HepG2 (cell line): ENCODE results near the gene REM2. TPM values are rescaled to one million over a fixed set of nuclear protein-coding genes. Genes with fewer than 3 reads are reported as not detected.
A peak's percentile ranks its signal among the peaks of the same experiment; 100 is the strongest.

Source experiments
- ARID5B ChIP-seq: IDR thresholded peaks from 2 replicates; pipeline ENCODE4 v1.4.0; 2020; ENCODE audit warnings: mild to moderate bottlenecking, missing genetic modification reagents
- BCL6 ChIP-seq: IDR thresholded peaks from 2 replicates; pipeline ENCODE4 v1.6.1; 2016; ENCODE audit warnings: missing genetic modification reagents, missing compliant biosample characterization
- CREB3 ChIP-seq: sonication (generic); formaldehyde crosslinking; IDR thresholded peaks from 2 replicates; pipeline ENCODE4 v1.5.0; 2020; ENCODE audit warnings: missing genetic modification reagents
- E2F2 ChIP-seq: sonication (generic); formaldehyde crosslinking; IDR thresholded peaks from 2 replicates; pipeline ENCODE4 v1.4.0; 2020; ENCODE audit warnings: missing genetic modification reagents, borderline replicate concordance
- EP300 ChIP-seq, 3 experiments: sonication (generic) in 1 of 3; formaldehyde crosslinking in 1 of 3; IDR thresholded peaks; 2 replicates each; pipeline versions ENCODE4 v1.5.1 to v1.6.1; 2011 to 2020; ENCODE audit warnings: low read depth in 2 of 3, low read length in 2 of 3, borderline replicate concordance in 1 of 3, improper control_type of control experiment in 1 of 3, mild to moderate bottlenecking in 1 of 3, missing genetic modification reagents in 1 of 3, moderate library complexity in 1 of 3
- GABPB1 ChIP-seq: IDR thresholded peaks from 2 replicates; pipeline ENCODE4 v1.6.1; 2016; ENCODE audit warnings: mild to moderate bottlenecking, missing genetic modification reagents, moderate library complexity, missing compliant biosample characterization
- JARID2 ChIP-seq: sonication (generic); formaldehyde crosslinking; IDR thresholded peaks from 2 replicates; pipeline ENCODE4 v1.8.1; 2023; ENCODE audit warnings: missing genetic modification reagents, inconsistent platforms; ENCODE audit not compliant: insufficient replicate concordance
- PATZ1 ChIP-seq: sonication (generic); formaldehyde crosslinking; IDR thresholded peaks from 2 replicates; pipeline ENCODE4 v1.4.0; 2020; ENCODE audit warnings: missing genetic modification reagents
- SMC3 ChIP-seq: IDR thresholded peaks from 2 replicates; pipeline ENCODE4 v1.6.1; 2011; ENCODE audit warnings: low read length, improper control_type of control experiment
- TFAP4 ChIP-seq: sonication (generic); IDR thresholded peaks from 2 replicates; pipeline ENCODE4 v1.6.1; 2016; ENCODE audit warnings: low read depth, borderline replicate concordance
- ZMAT5 ChIP-seq: sonication (generic); formaldehyde crosslinking; IDR thresholded peaks from 2 replicates; pipeline ENCODE4 v1.5.0; 2020; ENCODE audit warnings: mild to moderate bottlenecking, low read depth, missing genetic modification reagents, borderline replicate concordance
- ZNF10 ChIP-seq: sonication (generic); formaldehyde crosslinking; IDR thresholded peaks from 2 replicates; pipeline ENCODE4 v1.4.0; 2020; ENCODE audit warnings: mild to moderate bottlenecking, low read depth, missing genetic modification reagents, borderline replicate concordance
- ZNF160 ChIP-seq: sonication (generic); formaldehyde crosslinking; IDR thresholded peaks from 2 replicates; pipeline ENCODE4 v1.8.0; 2022; ENCODE audit warnings: mild to moderate bottlenecking, inconsistent platforms, missing genetic modification reagents
- ZNF30 ChIP-seq: sonication (generic); formaldehyde crosslinking; IDR thresholded peaks from 2 replicates; pipeline ENCODE4 v1.5.0; 2020; ENCODE audit warnings: mild to moderate bottlenecking, missing genetic modification reagents
- ZNF607 ChIP-seq: sonication (generic); formaldehyde crosslinking; IDR thresholded peaks from 2 replicates; pipeline ENCODE4 v1.5.1; 2020; ENCODE audit warnings: missing genetic modification reagents, mild to moderate bottlenecking, borderline replicate concordance
- ZNF768 ChIP-seq: sonication (generic); formaldehyde crosslinking; IDR thresholded peaks from 2 replicates; pipeline ENCODE4 v1.4.0; 2020; ENCODE audit warnings: missing genetic modification reagents
- ZSCAN9 ChIP-seq: IDR thresholded peaks from 2 replicates; pipeline ENCODE4 v1.6.1; 2016; ENCODE audit warnings: borderline replicate concordance
- polyA plus RNA-seq, 8 experiments: library from polyadenylated mRNA; depleted of rRNA in 3 of 8; stranded (reverse) in 7 of 8; unstranded in 1 of 8; fragments of >200 nt; fragmentation: Illumina TruSeq in 4 of 8; extraction: Trizol in 4 of 8; gene quantifications; 2 replicates each; pipeline versions ENCODE4 v1.2.1 to v1.2.3, GENCODE V29; 2011 to 2016; ENCODE audit warnings: low read depth in 4 of 8, missing spikeins in 1 of 8, mixed read lengths in 1 of 8; ENCODE audit not compliant: insufficient read depth in 1 of 8
- total RNA-seq, 5 experiments: library from RNA; depleted of rRNA; stranded (reverse); fragments of >200 nt; fragmentation: Illumina TruSeq; extraction: Trizol; gene quantifications; 2 replicates each; pipeline ENCODE4 v1.2.3, GENCODE V29; 2016; ENCODE audit warnings: low read depth in 1 of 5

REM2 gene
- total and polyA plus RNA-seq, 2 of the 13 experiments (the other 11 are each of a cell fraction or from before 2014, with no cell fraction given) = 0.20 TPM; not detected in 1

- TF ChIP-seq CREB3 (no peak), ZMAT5 (CRISPR knock-in tag) (no peak), ZNF160 (CRISPR knock-in tag) (no peak), E2F2 (CRISPR knock-in tag) (no peak), ZNF10 (CRISPR knock-in tag) (no peak), BCL6 (CRISPR knock-in tag) (no peak), ZNF768 (CRISPR knock-in tag) (peak; percentile 87), JARID2 (CRISPR knock-in tag) (no peak), EP300 (IDR thresholded peaks at IDR 0.05; ENCODE audit: low read depth in 2 of 2, low read length in 2 of 2) (peak; percentile 42 to 44; a peak in 1 of 4 replicates), EP300 (CRISPR knock-in tag; IDR thresholded peaks at IDR 0.05; ENCODE audit: borderline replicate concordance) (no peak), GABPB1 (CRISPR knock-in tag) (peak; percentile 39), SMC3 (peak; percentile 31; the same call in 1 of the 2 replicates), ZSCAN9 (CRISPR knock-in tag) (no peak), ZNF30 (CRISPR knock-in tag) (peak; percentile 77; the same call in 1 of the 2 replicates), ARID5B (peak; percentile 60), PATZ1 (CRISPR knock-in tag) (0 out of 2 replicates have a peak, but pooled peaks have one; percentile 27), ZNF607 (CRISPR knock-in tag) (no peak), TFAP4 (no peak)
Observed at GRCh38 chr14:22915886-22916521, 33.0 kb downstream of the REM2 start (continued).
